CD4-positive, alpha-beta T cell treated with Interleukin-1 beta for 1 hour (primary cell): Measurements from ENCODE around the gene OR13H1.
"Not testable (repeated sequence)": the region's sequence is repeated elsewhere in the genome, so short reads cannot be mapped to it uniquely, and the experiment has no call there.

Experiments
- DNase-seq, 2 donors: peaks; one replicate each; pipeline ENCODE4 v3.0.0-alpha.2; 2020 to 2022

OR13H1 gene

GRCh38 chrX:131543774-131544173, at the start of gene OR13H1:
TSS of gene OR13H1 (plus strand) at chrX:131544074. CDS start at chrX:131544074, 0 bp downstream.
- no peak for DNase-seq

- not testable (repeated sequence) for DNase-seq
Measured at GRCh38 chrX:131501556-131501955, 42.3 kb upstream of the OR13H1 start.

- no peak for DNase-seq
Measured at GRCh38 chrX:131513159-131513914, 30.5 kb upstream of the OR13H1 start.

GRCh38 chrX:131521824-131522223, 22.1 kb upstream of the OR13H1 start:
- DNase-seq = no peak

- no peak for DNase-seq
Measured at GRCh38 chrX:131544218-131544617, 344 bp downstream of the OR13H1 start.

- DNase-seq = no peak
Measured at GRCh38 chrX:131549011-131549410, 5.1 kb downstream of the OR13H1 start.

- not testable (repeated sequence) for DNase-seq
Measured at GRCh38 chrX:131552453-131552852, 8.6 kb downstream of the OR13H1 start.

GRCh38 chrX:131558562-131558961, 14.7 kb downstream of the OR13H1 start:
- no peak for DNase-seq

GRCh38 chrX:131564553-131565229, 20.8 kb downstream of the OR13H1 start:
- DNase-seq = no peak

GRCh38 chrX:131565909-131566308, 22.0 kb downstream of the OR13H1 start:
- no peak for DNase-seq

GRCh38 chrX:131571348-131571747, 27.5 kb downstream of the OR13H1 start:
- DNase-seq = no peak

- no peak for DNase-seq
Measured at GRCh38 chrX:131572372-131573014, 28.6 kb downstream of the OR13H1 start.

GRCh38 chrX:131577413-131577812, 33.5 kb downstream of the OR13H1 start:
- no peak for DNase-seq

- no peak for DNase-seq
Measured at GRCh38 chrX:131577999-131578734, 34.3 kb downstream of the OR13H1 start.

- not testable (repeated sequence) for DNase-seq
Measured at GRCh38 chrX:131578735-131579367, 35.0 kb downstream of the OR13H1 start.

- no peak for DNase-seq
Measured at GRCh38 chrX:131588995-131589394, 45.1 kb downstream of the OR13H1 start.
